Measurements from ENCODE around the gene CITED2.

GRCh38 chr6:139409026-139409425 lies 34.6 kb upstream of the CITED2 start:
- TF ChIP-seq CTCF (IDR thresholded peaks at IDR 0.05; ENCODE audit: low read depth, low read length) (no peak), POLR2A (IDR thresholded peaks at IDR 0.05; ENCODE audit: extremely low read depth, insufficient read length) (no peak)

Measured in NB4 (cell line).